H9 (cell line): ENCODE results near the gene GRHPR. TPM values are rescaled to one million over a fixed set of nuclear protein-coding genes. Genes with fewer than 3 reads are reported as not detected.

ENCODE experiments used
- DNase-seq: peaks from one replicate; pipeline ENCODE4 v3.0.0-alpha.2; 2017
- H2AFZ ChIP-seq: one replicate; pipeline ENCODE4 v1.6.1; 2013; ENCODE audit warnings: mild to moderate bottlenecking, low read length, control low read depth, moderate library complexity
- H2AK5ac ChIP-seq: 2 replicates; pipeline ENCODE4 v1.6.1; 2013; ENCODE audit warnings: low read length, control low read depth, mixed read lengths; ENCODE audit not compliant: insufficient read length
- H2BK120ac ChIP-seq: one replicate; pipeline ENCODE4 v1.6.1; 2013; ENCODE audit warnings: low read depth, mild to moderate bottlenecking, low read length, control low read depth, inconsistent platforms; ENCODE audit not compliant: poor library complexity, severe bottlenecking
- H2BK12ac ChIP-seq: 2 replicates; pipeline ENCODE4 v1.6.1; 2013; ENCODE audit warnings: low read length, control low read depth, mixed read lengths, low read depth; ENCODE audit not compliant: insufficient read length
- H2BK15ac ChIP-seq: 2 replicates; pipeline ENCODE4 v1.6.1; 2013; ENCODE audit warnings: low read depth, low read length, control low read depth
- H2BK20ac ChIP-seq: one replicate; pipeline ENCODE4 v1.6.1; 2013; ENCODE audit warnings: low read depth, mild to moderate bottlenecking, low read length, control low read depth, inconsistent platforms; ENCODE audit not compliant: poor library complexity, severe bottlenecking
- H2BK5ac ChIP-seq: 2 replicates; pipeline ENCODE4 v1.6.1; 2013; ENCODE audit warnings: low read length, control low read depth, mixed read lengths; ENCODE audit not compliant: insufficient read length
- H3K14ac ChIP-seq: 2 replicates; pipeline ENCODE4 v1.6.1; 2013; ENCODE audit warnings: low read length, control low read depth; ENCODE audit not compliant: insufficient read depth
- H3K18ac ChIP-seq: 2 replicates; pipeline ENCODE4 v1.6.1; 2013; ENCODE audit warnings: low read depth, mild to moderate bottlenecking, mixed read lengths, low read length, control low read depth; ENCODE audit not compliant: insufficient read length
- H3K23ac ChIP-seq: 2 replicates; pipeline ENCODE4 v1.6.1; 2013; ENCODE audit warnings: low read length, control low read depth, mixed read lengths, low read depth; ENCODE audit not compliant: insufficient read length
- H3K23me2 ChIP-seq: 2 replicates; pipeline ENCODE4 v1.6.1; 2013; ENCODE audit warnings: low read depth, mild to moderate bottlenecking, mixed read lengths, low read length, control low read depth; ENCODE audit not compliant: insufficient read length, poor library complexity, severe bottlenecking
- H3K27ac ChIP-seq: 2 replicates; pipeline ENCODE4 v1.5.1; 2013; ENCODE audit warnings: low read length, control low read depth, mixed read lengths, low read depth; ENCODE audit not compliant: insufficient read length
- H3K27me3 ChIP-seq: 2 replicates; pipeline ENCODE4 v1.6.1; 2013; ENCODE audit warnings: low read length, control low read depth, inconsistent platforms; ENCODE audit not compliant: insufficient read depth
- H3K4ac ChIP-seq: 2 replicates; pipeline ENCODE4 v1.6.1; 2013; ENCODE audit warnings: low read depth, mild to moderate bottlenecking, control low read depth, inconsistent platforms, low read length, moderate library complexity
- H3K4me1 ChIP-seq: 2 replicates; pipeline ENCODE4 v1.6.1; 2013; ENCODE audit warnings: low read length, control low read depth, inconsistent platforms; ENCODE audit not compliant: insufficient read depth
- H3K4me2 ChIP-seq: 2 replicates; pipeline ENCODE4 v1.6.1; 2013; ENCODE audit warnings: low read length, control low read depth, mixed read lengths; ENCODE audit not compliant: insufficient read length, insufficient read depth
- H3K56ac ChIP-seq: 2 replicates; pipeline ENCODE4 v1.6.1; 2013; ENCODE audit warnings: low read depth, mild to moderate bottlenecking, mixed read lengths, low read length, control low read depth; ENCODE audit not compliant: insufficient read length
- H3K79me1 ChIP-seq: 2 replicates; pipeline ENCODE4 v1.6.1; 2013; ENCODE audit warnings: low read depth, mild to moderate bottlenecking, moderate library complexity, low read length, control low read depth, inconsistent platforms; ENCODE audit not compliant: insufficient read depth, poor library complexity, severe bottlenecking
- H3K79me2 ChIP-seq: 2 replicates; pipeline ENCODE4 v1.6.1; 2013; ENCODE audit warnings: low read length, control low read depth, inconsistent platforms; ENCODE audit not compliant: insufficient read depth
- H3K9ac ChIP-seq: 2 replicates; pipeline ENCODE4 v1.6.1; 2013; ENCODE audit warnings: low read length, control low read depth, mixed read lengths; ENCODE audit not compliant: insufficient read length; ENCODE audit errors: extremely low read depth
- H3K9me3 ChIP-seq: one replicate; pipeline ENCODE4 v1.6.1; 2013; ENCODE audit warnings: low read depth, low read length, inconsistent platforms; ENCODE audit not compliant: control insufficient read depth
- H3T11ph ChIP-seq: one replicate; pipeline ENCODE4 v1.6.1; 2013; ENCODE audit warnings: mild to moderate bottlenecking, low read length, control low read depth, inconsistent platforms
- H4K20me1 ChIP-seq: one replicate; pipeline ENCODE4 v1.6.1; 2013; ENCODE audit not compliant: control insufficient read depth, insufficient read length, insufficient read depth
- H4K5ac ChIP-seq: 2 replicates; pipeline ENCODE4 v1.6.1; 2013; ENCODE audit warnings: low read depth, mild to moderate bottlenecking, mixed read lengths, low read length, control low read depth; ENCODE audit not compliant: insufficient read length
- H4K8ac ChIP-seq: replicated peaks from 2 replicates; pipeline ENCODE4 v1.6.1; 2013; ENCODE audit warnings: low read length, control low read depth, mixed read lengths, low read depth; ENCODE audit not compliant: insufficient read length
- H4K91ac ChIP-seq: 2 replicates; pipeline ENCODE4 v1.6.1; 2013; ENCODE audit warnings: low read depth, mild to moderate bottlenecking, moderate library complexity, mixed read lengths, low read length, control low read depth; ENCODE audit not compliant: insufficient read length
- H3K27ac Mint-ChIP-seq, 3 experiments: 2 replicates in 2 of 3; 3 replicates in 1 of 3; pipeline ENCODE4 v1.8.0; 2020 to 2021; ENCODE audit warnings: mixed read lengths in 3 of 3, mild to moderate bottlenecking in 1 of 3, moderate library complexity in 1 of 3
- H3K27me3 Mint-ChIP-seq: 2 replicates; pipeline ENCODE4 v1.8.0; 2021; ENCODE audit warnings: low read depth, mild to moderate bottlenecking, moderate library complexity, mixed read lengths
- H3K36me3 Mint-ChIP-seq, 3 experiments: 2 replicates in 2 of 3; 3 replicates in 1 of 3; pipeline ENCODE4 v1.8.0; 2020 to 2021; ENCODE audit warnings: low read depth in 3 of 3, mixed read lengths in 3 of 3; ENCODE audit not compliant: insufficient read depth in 1 of 3
- H3K4me1 Mint-ChIP-seq, 2 experiments: 2 replicates each; pipeline ENCODE4 v1.8.0; 2020; ENCODE audit warnings: mixed read lengths in 2 of 2
- H3K4me3 Mint-ChIP-seq, 2 experiments: 2 replicates in 1 of 2; 3 replicates in 1 of 2; pipeline ENCODE4 v1.8.0; 2020 to 2021; ENCODE audit warnings: mild to moderate bottlenecking in 2 of 2, mixed read lengths in 2 of 2, moderate library complexity in 1 of 2
- H3K9me3 Mint-ChIP-seq, 2 experiments: 2 replicates in 1 of 2; 3 replicates in 1 of 2; pipeline ENCODE4 v1.8.0; 2020; ENCODE audit warnings: mild to moderate bottlenecking in 2 of 2, mixed read lengths in 2 of 2, moderate library complexity in 1 of 2
- WGBS: extraction: QIAGEN DNeasy Blood & Tissue Kit; methylation state at CpG from one replicate; pipeline ENCODE4 v1.1.7; 2013; ENCODE audit warnings: missing lambda C conversion rate, low lambda C conversion rate, mixed read lengths; ENCODE audit not compliant: insufficient read length; ENCODE audit errors: extremely low coverage; 5-methylcytosine and 5-hydroxymethylcytosine counted together
- total RNA-seq: library from RNA; stranded (reverse); gene quantifications from 2 replicates; pipeline ENCODE4 v1.2.1, GENCODE V29; 2021
- TF ChIP-seq, protein P1 (sequence below): fragments of 200-600 bp; sonication (generic); conservative IDR thresholded peaks from 3 replicates; pipeline ENCODE4 v1.8.0; 2021; ENCODE audit warnings: antibody characterized with exemption, mild to moderate bottlenecking

Gene GRHPR
- total RNA-seq, 1 experiment from 2014 or later = 97.9 TPM

DNA sequence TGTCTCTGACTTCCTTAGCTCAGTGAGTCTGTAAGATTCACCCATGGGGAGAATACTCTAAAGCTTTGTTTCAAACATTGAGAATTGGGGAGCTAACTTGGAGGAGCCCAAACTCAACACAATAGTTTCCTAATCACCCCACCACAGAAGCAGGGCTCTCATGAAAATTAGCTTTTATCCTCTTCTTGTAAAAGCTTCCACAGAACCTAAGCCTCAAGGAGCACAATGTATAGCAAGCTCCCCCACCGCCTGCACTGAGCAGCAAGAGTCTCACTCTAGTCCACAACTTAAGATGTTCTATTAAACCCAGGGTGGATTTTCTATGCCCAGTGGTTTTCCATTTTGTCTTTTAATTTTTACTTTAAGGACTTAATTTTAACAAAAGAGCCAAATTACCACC, 48.9 kb upstream of the GRHPR start:
- Mint-ChIP-seq H3K4me1 (peaks cover 6 to 11% of the 10 kb centered on the region in 2 experiments), H3K27me3 (peaks cover 2% of the 10 kb centered on the region), H3K4me3 (no peak overlapping the region), H3K9me3 (no peaks in the 10 kb centered on the region; a peak in 1 of 5 replicates), H3K36me3 (no peaks in the 10 kb centered on the region; a peak in 1 of 7 replicates), H3K27ac (no peak overlapping the region)
- no peaks in the 10 kb centered on the region for H3K27me3 ChIP-seq
- no peaks in the 10 kb centered on the region for H3K79me1 ChIP-seq
- no peak overlapping the region for H2BK5ac ChIP-seq
- H3T11ph ChIP-seq = no peak overlapping the region
- H4K5ac ChIP-seq = no peak overlapping the region
- no peaks in the 10 kb centered on the region for H3K23me2 ChIP-seq
- no peak overlapping the region for H2AK5ac ChIP-seq
- H2AFZ ChIP-seq = no peak overlapping the region
- H3K27ac ChIP-seq = no peak overlapping the region
- TF ChIP-seq, protein P1, sequence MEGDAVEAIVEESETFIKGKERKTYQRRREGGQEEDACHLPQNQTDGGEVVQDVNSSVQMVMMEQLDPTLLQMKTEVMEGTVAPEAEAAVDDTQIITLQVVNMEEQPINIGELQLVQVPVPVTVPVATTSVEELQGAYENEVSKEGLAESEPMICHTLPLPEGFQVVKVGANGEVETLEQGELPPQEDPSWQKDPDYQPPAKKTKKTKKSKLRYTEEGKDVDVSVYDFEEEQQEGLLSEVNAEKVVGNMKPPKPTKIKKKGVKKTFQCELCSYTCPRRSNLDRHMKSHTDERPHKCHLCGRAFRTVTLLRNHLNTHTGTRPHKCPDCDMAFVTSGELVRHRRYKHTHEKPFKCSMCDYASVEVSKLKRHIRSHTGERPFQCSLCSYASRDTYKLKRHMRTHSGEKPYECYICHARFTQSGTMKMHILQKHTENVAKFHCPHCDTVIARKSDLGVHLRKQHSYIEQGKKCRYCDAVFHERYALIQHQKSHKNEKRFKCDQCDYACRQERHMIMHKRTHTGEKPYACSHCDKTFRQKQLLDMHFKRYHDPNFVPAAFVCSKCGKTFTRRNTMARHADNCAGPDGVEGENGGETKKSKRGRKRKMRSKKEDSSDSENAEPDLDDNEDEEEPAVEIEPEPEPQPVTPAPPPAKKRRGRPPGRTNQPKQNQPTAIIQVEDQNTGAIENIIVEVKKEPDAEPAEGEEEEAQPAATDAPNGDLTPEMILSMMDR = no peak
- DNase-seq = no peak
- H3K4me2 ChIP-seq = no peak overlapping the region
- H3K79me2 ChIP-seq = no peaks in the 10 kb centered on the region
- no peaks in the 10 kb centered on the region for H4K20me1 ChIP-seq
- H2BK12ac ChIP-seq = no peak overlapping the region
- no peak overlapping the region for H2BK20ac ChIP-seq
- no peaks in the 10 kb centered on the region for H3K4me1 ChIP-seq
- H3K4ac ChIP-seq = no peak overlapping the region
- H2BK15ac ChIP-seq = no peak overlapping the region
- H4K8ac ChIP-seq = no peak overlapping the region
- no peak overlapping the region for H3K9ac ChIP-seq
- no peak overlapping the region for H2BK120ac ChIP-seq
- no peak overlapping the region for H3K56ac ChIP-seq
- H3K14ac ChIP-seq = no peak overlapping the region
- no peak overlapping the region for H3K18ac ChIP-seq
- no CpG with 5 or more reads among the region's 1 CpG for WGBS
- no peak overlapping the region for H3K23ac ChIP-seq
- H3K9me3 ChIP-seq = no peaks in the 10 kb centered on the region
- H4K91ac ChIP-seq = no peak overlapping the region
